ENCODE results near the gene IL16.

DNA sequence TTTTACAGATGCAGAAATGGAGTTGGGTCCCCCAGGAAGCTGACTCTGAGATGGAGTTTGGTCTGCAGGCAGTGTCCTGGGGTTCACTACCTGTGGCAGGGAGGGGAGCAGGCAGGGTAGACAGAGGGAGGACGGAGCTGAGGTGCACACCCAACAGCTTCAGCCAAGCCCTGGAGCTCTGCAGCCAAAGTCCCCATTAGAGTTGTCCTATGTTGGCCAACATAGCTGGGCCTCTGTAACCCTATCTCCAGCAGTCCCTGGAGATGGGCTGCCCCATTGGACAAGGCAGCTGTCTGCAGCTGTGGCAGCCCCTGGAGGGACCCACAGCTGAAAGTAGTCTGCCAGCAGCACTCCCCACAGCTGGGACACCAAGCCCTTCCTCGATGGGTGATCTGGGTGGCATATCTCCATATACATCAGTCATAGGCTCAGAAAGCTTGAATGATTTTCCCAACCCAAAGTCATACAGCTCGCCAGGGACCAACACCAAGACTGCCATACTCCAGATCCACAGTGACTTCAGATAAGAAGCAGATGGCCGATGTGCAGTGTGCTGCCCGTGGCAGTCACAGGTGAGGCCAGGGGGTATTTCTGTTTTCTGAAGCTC lies 95.3 kb downstream of the IL16 start:
- TF ChIP-seq, protein P1, sequence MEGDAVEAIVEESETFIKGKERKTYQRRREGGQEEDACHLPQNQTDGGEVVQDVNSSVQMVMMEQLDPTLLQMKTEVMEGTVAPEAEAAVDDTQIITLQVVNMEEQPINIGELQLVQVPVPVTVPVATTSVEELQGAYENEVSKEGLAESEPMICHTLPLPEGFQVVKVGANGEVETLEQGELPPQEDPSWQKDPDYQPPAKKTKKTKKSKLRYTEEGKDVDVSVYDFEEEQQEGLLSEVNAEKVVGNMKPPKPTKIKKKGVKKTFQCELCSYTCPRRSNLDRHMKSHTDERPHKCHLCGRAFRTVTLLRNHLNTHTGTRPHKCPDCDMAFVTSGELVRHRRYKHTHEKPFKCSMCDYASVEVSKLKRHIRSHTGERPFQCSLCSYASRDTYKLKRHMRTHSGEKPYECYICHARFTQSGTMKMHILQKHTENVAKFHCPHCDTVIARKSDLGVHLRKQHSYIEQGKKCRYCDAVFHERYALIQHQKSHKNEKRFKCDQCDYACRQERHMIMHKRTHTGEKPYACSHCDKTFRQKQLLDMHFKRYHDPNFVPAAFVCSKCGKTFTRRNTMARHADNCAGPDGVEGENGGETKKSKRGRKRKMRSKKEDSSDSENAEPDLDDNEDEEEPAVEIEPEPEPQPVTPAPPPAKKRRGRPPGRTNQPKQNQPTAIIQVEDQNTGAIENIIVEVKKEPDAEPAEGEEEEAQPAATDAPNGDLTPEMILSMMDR (IDR thresholded peaks at IDR 0.05): no peak
- no peak for TF ChIP-seq POLR2A (IDR thresholded peaks at IDR 0.05)
